SJSA1 (cell line): ENCODE measurements around the gene PTPRB. TPM values are rescaled to one million over a fixed set of nuclear protein-coding genes. Genes with fewer than 3 reads are reported as not detected.
A peak's percentile ranks its signal among the peaks of the same experiment; 100 is the strongest.

Source experiments
- DNase-seq, 2 experiments: peaks; one replicate each; pipeline ENCODE4 v3.0.0-alpha.2; 2015 to 2020; ENCODE audit warnings: low spot score in 2 of 2, low read depth in 1 of 2
- H3K27ac ChIP-seq: fragments of 250-450 bp; sonication (Bioruptor Pico); 2 replicates; pipeline ENCODE4 v1.5.1; 2020; ENCODE audit warnings: mild to moderate bottlenecking, moderate library complexity
- H3K27me3 ChIP-seq: fragments of 250-450 bp; sonication (Bioruptor Pico); replicated peaks from 2 replicates; pipeline ENCODE4 v1.5.1; 2020; ENCODE audit warnings: mild to moderate bottlenecking, moderate library complexity
- H3K36me3 ChIP-seq: fragments of 250-450 bp; sonication (Bioruptor Pico); 2 replicates; pipeline ENCODE4 v1.5.1; 2020; ENCODE audit warnings: mild to moderate bottlenecking
- H3K4me1 ChIP-seq: fragments of 250-450 bp; sonication (Bioruptor Pico); replicated peaks from 2 replicates; pipeline ENCODE4 v1.6.1; 2021; ENCODE audit warnings: mild to moderate bottlenecking
- H3K4me3 ChIP-seq: fragments of 250-450 bp; sonication (Bioruptor Pico); 2 replicates; pipeline ENCODE4 v1.5.1; 2020; ENCODE audit warnings: mild to moderate bottlenecking
- H3K9me3 ChIP-seq: fragments of 250-450 bp; sonication (Bioruptor Pico); replicated peaks from 2 replicates; pipeline ENCODE4 v1.5.1; 2020; ENCODE audit warnings: mild to moderate bottlenecking
- total RNA-seq: library from RNA; depleted of rRNA; stranded (reverse); fragments of >200 nt; shearing (Covaris generic); gene quantifications from 2 replicates; pipeline ENCODE4 v1.2.3, GENCODE V29; 2014

Gene PTPRB
- total RNA-seq, 1 experiment from 2014 or later = 4.5 TPM

- Histone ChIP-seq H3K4me3 (no peak overlapping the region), H3K27ac (no peak overlapping the region), H3K27me3 (no peaks in the 10 kb centered on the region), H3K4me1 (no peaks in the 10 kb centered on the region), H3K9me3 (no peaks in the 10 kb centered on the region), H3K36me3 (peaks cover 4% of the 10 kb centered on the region; the same call in 1 of the 2 replicates)
- no peak for DNase-seq
These were observed 75.7 kb downstream of the PTPRB start for GRCh38 chr12:70561550-70561949.

GRCh38 chr12:70560671-70561070 lies 76.6 kb downstream of the PTPRB start:
- no peak for DNase-seq
- H3K4me3 ChIP-seq = no peak overlapping the region
- H3K27me3 ChIP-seq = no peaks in the 10 kb centered on the region
- no peaks in the 10 kb centered on the region for H3K9me3 ChIP-seq
- H3K36me3 ChIP-seq = peaks cover 4% of the 10 kb centered on the region; the same call in 1 of the 2 replicates
- no peaks in the 10 kb centered on the region for H3K4me1 ChIP-seq
- H3K27ac ChIP-seq = no peak overlapping the region

GRCh38 chr12:70559390-70559789 lies 77.8 kb downstream of the PTPRB start:
- Histone ChIP-seq H3K9me3 (no peaks in the 10 kb centered on the region), H3K4me1 (no peaks in the 10 kb centered on the region), H3K36me3 (0 out of 2 replicates have a peak, but pooled peaks cover 4% of the 10 kb centered on the region), H3K4me3 (no peak overlapping the region), H3K27me3 (no peaks in the 10 kb centered on the region), H3K27ac (no peak overlapping the region)
- DNase-seq = no peak

GRCh38 chr12:70557583-70558191 lies 79.5 kb downstream of the PTPRB start:
- H3K9me3 ChIP-seq = no peaks in the 10 kb centered on the region
- no peaks in the 10 kb centered on the region for H3K27me3 ChIP-seq
- H3K27ac ChIP-seq = no peak overlapping the region
- no peak for DNase-seq
- no peaks in the 10 kb centered on the region for H3K4me1 ChIP-seq
- 0 out of 2 replicates have a peak, but pooled peaks cover 4% of the 10 kb centered on the region for H3K36me3 ChIP-seq
- H3K4me3 ChIP-seq = no peak overlapping the region

GRCh38 chr12:70556179-70556869 lies 80.9 kb downstream of the PTPRB start:
- H3K4me1 ChIP-seq = no peaks in the 10 kb centered on the region
- no peak overlapping the region for H3K27ac ChIP-seq
- no peak for DNase-seq
- 0 out of 2 replicates have a peak, but pooled peaks cover 4% of the 10 kb centered on the region for H3K36me3 ChIP-seq
- no peaks in the 10 kb centered on the region for H3K9me3 ChIP-seq
- H3K27me3 ChIP-seq = no peaks in the 10 kb centered on the region
- no peak overlapping the region for H3K4me3 ChIP-seq

- Histone ChIP-seq H3K27me3 (no peaks in the 10 kb centered on the region), H3K27ac (no peak overlapping the region), H3K4me1 (no peaks in the 10 kb centered on the region), H3K4me3 (no peak overlapping the region), H3K36me3 (0 out of 2 replicates have a peak, but pooled peaks cover 2% of the 10 kb centered on the region), H3K9me3 (no peaks in the 10 kb centered on the region)
- DNase-seq = no peak
These were observed 82.1 kb downstream of the PTPRB start for GRCh38 chr12:70555081-70555480.

- Histone ChIP-seq H3K27ac (no peak overlapping the region), H3K4me3 (no peak overlapping the region)
- no peak for DNase-seq
These were observed 83.8 kb downstream of the PTPRB start for GRCh38 chr12:70553391-70553859.

GRCh38 chr12:70551731-70552130 lies 85.5 kb downstream of the PTPRB start:
- H3K9me3 ChIP-seq = no peaks in the 10 kb centered on the region
- no peaks in the 10 kb centered on the region for H3K27me3 ChIP-seq
- H3K4me3 ChIP-seq = no peak overlapping the region
- no peak overlapping the region for H3K27ac ChIP-seq
- no peaks in the 10 kb centered on the region for H3K36me3 ChIP-seq
- H3K4me1 ChIP-seq = peaks cover 17% of the 10 kb centered on the region
- no peak for DNase-seq

More at GRCh38 chr12:70553391-70553859, 83.8 kb downstream of the PTPRB start:
- Histone ChIP-seq H3K36me3 (no peaks in the 10 kb centered on the region), H3K27me3 (no peaks in the 10 kb centered on the region), H3K9me3 (no peaks in the 10 kb centered on the region), H3K4me1 (peaks cover 10% of the 10 kb centered on the region)

GRCh38 chr12:70550180-70550577 lies 87.0 kb downstream of the PTPRB start:
- H3K36me3 ChIP-seq = no peaks in the 10 kb centered on the region
- H3K4me3 ChIP-seq = no peak overlapping the region
- no peaks in the 10 kb centered on the region for H3K9me3 ChIP-seq
- peaks cover 17% of the 10 kb centered on the region for H3K4me1 ChIP-seq
- H3K27me3 ChIP-seq = no peaks in the 10 kb centered on the region
- H3K27ac ChIP-seq = no peak overlapping the region
- DNase-seq = no peak

GRCh38 chr12:70549340-70550179 lies 87.7 kb downstream of the PTPRB start:
- no peaks in the 10 kb centered on the region for H3K36me3 ChIP-seq
- H3K27ac ChIP-seq = no peak overlapping the region
- no peaks in the 10 kb centered on the region for H3K27me3 ChIP-seq
- H3K4me1 ChIP-seq = peaks cover 17% of the 10 kb centered on the region
- H3K9me3 ChIP-seq = no peaks in the 10 kb centered on the region
- H3K4me3 ChIP-seq = no peak overlapping the region
- no peak for DNase-seq

GRCh38 chr12:70543444-70543843 lies 93.8 kb downstream of the PTPRB start:
- H3K4me3 ChIP-seq = no peak overlapping the region
- DNase-seq = peak; percentile 60 to 73
- no peaks in the 10 kb centered on the region for H3K9me3 ChIP-seq
- H3K4me1 ChIP-seq = peaks cover 20% of the 10 kb centered on the region
- no peaks in the 10 kb centered on the region for H3K27me3 ChIP-seq
- H3K27ac ChIP-seq = peak overlapping the region; percentile 20; the same call in 1 of the 2 replicates
- no peaks in the 10 kb centered on the region for H3K36me3 ChIP-seq

- no peaks in the 10 kb centered on the region for H3K36me3 ChIP-seq
- no peaks in the 10 kb centered on the region for H3K27me3 ChIP-seq
- no peak overlapping the region for H3K4me3 ChIP-seq
- H3K27ac ChIP-seq = no peak overlapping the region
- DNase-seq = no peak
- H3K4me1 ChIP-seq = peaks cover 13% of the 10 kb centered on the region
- H3K9me3 ChIP-seq = no peaks in the 10 kb centered on the region
These were observed 96.2 kb downstream of the PTPRB start for GRCh38 chr12:70540996-70541395.

- Histone ChIP-seq H3K27ac (no peak overlapping the region), H3K9me3 (no peaks in the 10 kb centered on the region), H3K4me1 (no peaks in the 10 kb centered on the region), H3K36me3 (0 out of 2 replicates have a peak, but pooled peaks cover 3% of the 10 kb centered on the region), H3K4me3 (no peak overlapping the region), H3K27me3 (no peaks in the 10 kb centered on the region)
- no peak for DNase-seq
These were observed 100.6 kb downstream of the PTPRB start for GRCh38 chr12:70536650-70537049.
